Rectal smooth muscle tissue (tissue), 1 donor: ENCODE measurements around the gene GRHL3.

ENCODE experiments used
- H3K27ac ChIP-seq: one replicate; pipeline ENCODE4 v1.7.0; 2013; ENCODE audit warnings: low read depth, low read length, inconsistent platforms
- H3K27me3 ChIP-seq: one replicate; pipeline ENCODE4 v1.7.0; 2013; ENCODE audit warnings: low read length; ENCODE audit not compliant: control insufficient read depth, insufficient read depth
- H3K36me3 ChIP-seq: one replicate; pipeline ENCODE4 v1.7.0; 2013; ENCODE audit warnings: low read length; ENCODE audit not compliant: control insufficient read depth, insufficient read depth
- H3K4me1 ChIP-seq: one replicate; pipeline ENCODE4 v1.7.0; 2013; ENCODE audit warnings: low read length; ENCODE audit not compliant: control insufficient read depth, insufficient read depth
- H3K4me3 ChIP-seq: one replicate; pipeline ENCODE4 v1.7.0; 2013; ENCODE audit warnings: low read length
- H3K9ac ChIP-seq: one replicate; pipeline ENCODE4 v1.7.0; 2013; ENCODE audit warnings: low read length

Gene GRHL3

DNA sequence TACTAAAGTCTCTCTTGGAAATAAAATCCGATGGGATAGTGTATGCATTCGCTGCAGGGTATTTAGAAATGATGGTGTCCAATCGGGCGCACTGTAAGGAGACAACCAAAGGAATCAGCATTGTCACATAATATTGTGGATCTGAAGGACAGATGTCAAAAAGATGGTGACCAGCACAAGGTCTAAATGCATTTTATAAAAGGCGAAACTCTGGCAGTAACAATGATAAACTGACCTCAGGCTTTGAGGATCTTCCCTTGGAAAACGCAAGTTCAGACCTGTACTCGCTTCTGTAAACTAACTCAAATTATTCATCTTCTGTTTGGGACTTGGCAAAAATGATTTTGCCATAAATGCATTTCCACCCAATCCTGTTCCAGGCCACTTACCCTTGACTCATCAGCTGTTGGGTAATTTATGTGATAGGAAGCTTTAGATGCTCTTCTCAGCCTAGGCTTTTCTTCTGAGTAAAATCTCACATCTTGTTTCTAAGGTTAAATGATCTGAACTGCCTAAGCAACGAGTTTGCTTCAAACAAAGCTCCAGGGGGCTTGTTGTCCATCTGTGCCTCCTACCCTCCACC, 60.7 kb downstream of the GRHL3 start:
- H3K27ac ChIP-seq = no peak overlapping the region
- H3K27me3 ChIP-seq = no peaks in the 10 kb centered on the region
- no peaks in the 10 kb centered on the region for H3K4me1 ChIP-seq
- H3K4me3 ChIP-seq = no peak overlapping the region
- H3K9ac ChIP-seq = no peak overlapping the region
- no peaks in the 10 kb centered on the region for H3K36me3 ChIP-seq

DNA sequence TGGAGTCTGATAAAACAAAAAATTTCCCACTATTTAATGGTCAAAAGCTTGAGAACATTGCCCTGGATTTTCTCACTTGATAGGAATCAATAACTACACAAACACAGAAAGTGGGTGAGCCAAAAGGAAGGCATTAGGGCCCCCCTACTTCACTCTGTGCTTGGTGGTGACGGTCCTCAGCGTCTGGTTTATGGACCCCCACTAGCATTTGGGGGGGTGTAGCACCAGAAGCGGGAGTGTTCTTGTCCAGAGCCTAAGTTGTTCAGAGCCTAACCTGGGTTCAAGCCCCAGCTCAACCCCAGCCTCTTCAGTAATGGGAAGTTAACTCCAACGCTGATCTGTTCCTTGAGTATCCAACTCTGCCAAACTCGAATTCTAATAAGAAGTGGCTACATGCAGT, 61.4 kb downstream of the GRHL3 start:
- no peaks in the 10 kb centered on the region for H3K36me3 ChIP-seq
- no peak overlapping the region for H3K4me3 ChIP-seq
- no peaks in the 10 kb centered on the region for H3K27me3 ChIP-seq
- H3K27ac ChIP-seq = no peak overlapping the region
- H3K4me1 ChIP-seq = no peaks in the 10 kb centered on the region
- no peak overlapping the region for H3K9ac ChIP-seq

DNA sequence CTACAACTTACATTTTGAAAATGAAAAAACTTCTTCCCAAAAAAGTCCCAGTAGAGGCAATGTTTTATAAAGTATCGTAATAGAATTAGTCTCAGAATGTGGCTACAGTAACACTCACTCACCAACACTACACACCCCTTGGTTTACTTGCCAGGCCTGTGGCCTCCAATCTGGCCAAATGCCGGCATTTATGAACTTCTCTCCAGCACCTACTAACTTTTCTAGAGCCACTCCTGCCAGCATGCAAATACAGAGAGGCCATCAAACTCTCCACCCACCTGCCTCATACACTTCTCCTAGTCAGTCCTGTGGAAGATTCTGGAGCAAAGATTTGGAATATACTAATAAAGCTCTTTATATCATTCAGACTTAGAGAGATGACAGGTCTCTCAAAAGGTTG, 62.1 kb downstream of the GRHL3 start:
- Histone ChIP-seq H3K36me3 (no peaks in the 10 kb centered on the region), H3K27ac (no peak overlapping the region), H3K27me3 (no peaks in the 10 kb centered on the region), H3K4me3 (no peak overlapping the region), H3K4me1 (no peaks in the 10 kb centered on the region), H3K9ac (no peak overlapping the region)

DNA sequence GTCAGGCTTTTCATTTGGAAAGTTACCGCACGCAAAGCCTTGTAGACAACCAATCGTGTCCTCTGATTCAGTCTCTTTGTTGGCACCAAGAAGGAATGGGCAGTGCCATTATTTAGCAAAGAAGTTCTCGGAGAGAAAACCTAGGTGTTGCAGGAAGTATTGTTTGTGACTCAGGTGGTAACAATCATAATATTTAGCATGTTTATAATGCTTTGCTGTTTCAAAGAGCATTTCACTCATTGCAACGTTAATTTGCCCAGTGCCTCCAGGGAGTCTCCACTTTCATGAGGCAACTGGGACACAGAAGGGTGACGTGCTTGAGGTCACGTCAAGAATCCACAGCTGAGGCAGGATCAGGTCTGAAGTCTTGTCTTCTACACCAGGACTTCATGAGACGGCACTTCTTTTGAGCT, 63.0 kb downstream of the GRHL3 start:
- no peak overlapping the region for H3K27ac ChIP-seq

DNA sequence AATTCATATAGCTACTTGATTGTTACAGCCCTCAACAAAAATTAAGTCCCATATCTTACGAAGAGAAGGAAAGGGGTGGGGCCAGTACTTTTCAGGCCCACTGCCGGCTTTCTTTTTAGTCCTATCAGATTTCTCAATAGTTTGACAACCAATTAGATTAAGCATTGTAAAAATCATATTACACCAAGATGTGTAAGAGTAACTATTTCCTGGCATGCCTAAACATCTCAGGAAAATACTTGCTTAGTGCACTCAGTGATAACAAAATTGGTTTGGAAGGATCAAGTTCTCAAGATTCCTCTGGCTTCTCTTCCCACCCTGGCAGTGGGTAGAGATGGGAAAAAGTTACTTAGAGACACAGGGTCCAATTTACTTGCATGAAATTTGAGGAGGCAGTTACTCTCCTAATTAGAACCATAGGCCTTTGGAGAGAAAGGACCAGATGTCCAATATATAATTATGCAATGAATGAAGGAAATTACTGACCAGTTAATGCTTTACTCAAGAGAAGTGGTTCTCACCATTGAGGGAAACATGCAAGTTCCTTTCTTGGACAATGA, 64.3 kb downstream of the GRHL3 start:
- Histone ChIP-seq H3K4me3 (no peak overlapping the region), H3K27me3 (no peaks in the 10 kb centered on the region), H3K4me1 (no peaks in the 10 kb centered on the region), H3K36me3 (no peaks in the 10 kb centered on the region), H3K27ac (no peak overlapping the region), H3K9ac (no peak overlapping the region)

More for the DNA sequence above, 63.0 kb downstream of the GRHL3 start:
- H3K36me3 ChIP-seq = no peaks in the 10 kb centered on the region
- H3K9ac ChIP-seq = no peak overlapping the region
- no peak overlapping the region for H3K4me3 ChIP-seq
- H3K27me3 ChIP-seq = no peaks in the 10 kb centered on the region
- no peaks in the 10 kb centered on the region for H3K4me1 ChIP-seq

DNA sequence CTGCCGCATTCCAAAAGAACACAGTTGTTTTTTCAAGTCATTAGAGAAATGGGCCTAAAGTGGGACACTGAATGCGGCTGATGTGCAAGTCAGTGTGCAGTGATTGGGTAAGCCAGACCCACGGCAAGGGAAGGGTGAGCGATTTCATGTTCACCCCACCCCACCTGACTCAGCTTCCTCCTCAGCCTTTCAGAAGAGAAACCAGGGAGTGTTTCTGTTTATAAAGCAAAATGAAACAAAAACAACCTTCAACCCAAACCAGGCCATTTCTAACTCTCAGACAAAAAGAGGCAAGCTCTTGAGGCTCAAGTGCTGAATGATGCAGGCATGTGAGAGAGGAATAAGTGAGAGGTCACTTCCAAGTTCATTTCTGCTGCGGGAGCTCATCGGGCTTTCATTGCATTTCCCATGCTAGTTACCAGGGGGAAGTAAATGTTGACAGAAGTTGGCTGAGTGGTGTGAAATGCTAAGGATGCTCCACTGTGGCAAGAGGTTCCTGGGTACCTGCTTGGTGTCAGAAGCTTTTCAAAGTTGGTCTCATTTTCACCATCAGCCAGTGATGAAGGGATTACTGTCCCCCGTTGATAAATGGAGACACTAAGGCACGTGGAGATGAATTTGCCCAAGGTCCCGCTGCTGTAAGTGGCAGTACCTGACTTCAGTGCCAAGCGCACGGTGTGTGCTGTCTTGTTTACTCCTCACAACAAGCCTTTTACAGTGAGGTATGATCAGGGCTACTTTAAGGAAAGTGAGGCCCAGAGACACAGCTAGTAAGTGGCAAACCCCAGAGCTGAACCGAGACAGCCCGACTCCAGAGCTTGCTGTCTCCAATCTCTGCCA, 65.3 kb downstream of the GRHL3 start:
- no peak overlapping the region for H3K4me3 ChIP-seq
- H3K27ac ChIP-seq = no peak overlapping the region
- H3K9ac ChIP-seq = no peak overlapping the region

DNA sequence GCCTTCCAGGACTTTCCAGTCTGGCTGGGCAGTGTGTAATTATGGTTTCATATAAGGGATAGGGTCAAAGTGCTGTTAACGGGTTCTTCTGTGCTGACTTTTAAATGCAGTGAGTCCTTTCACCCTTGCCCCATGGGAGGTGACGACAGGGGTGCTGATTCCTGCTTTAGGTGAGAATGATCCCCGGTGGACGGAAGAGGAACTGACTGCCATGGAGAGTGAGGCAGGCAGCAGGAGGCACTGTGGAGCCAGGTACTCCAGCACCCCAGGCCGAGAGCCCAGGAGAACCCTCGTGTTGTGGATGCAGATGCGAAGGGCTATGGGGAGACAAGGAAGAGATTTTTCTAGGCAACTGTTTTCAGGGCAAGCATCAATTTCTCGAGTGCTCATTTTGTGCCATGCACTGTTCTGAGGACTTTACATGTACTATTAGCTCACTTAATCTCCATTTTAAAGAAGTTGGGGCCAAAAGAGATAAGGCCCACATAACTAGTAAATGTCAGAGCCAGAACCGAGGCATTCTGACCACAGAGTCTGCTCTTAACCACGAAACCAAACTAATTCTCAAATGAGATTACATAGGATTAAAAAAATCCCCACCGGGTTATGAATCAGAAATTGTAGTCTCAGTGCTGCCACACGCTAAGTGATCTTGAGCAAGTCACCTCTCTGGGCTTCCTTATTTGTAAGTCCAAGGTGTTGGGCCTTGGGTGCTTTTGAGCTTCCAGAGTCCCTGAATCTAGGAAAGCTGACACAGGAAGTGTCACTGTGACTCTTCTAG, 66.2 kb downstream of the GRHL3 start:
- no peak overlapping the region for H3K27ac ChIP-seq
- no peaks in the 10 kb centered on the region for H3K36me3 ChIP-seq
- H3K9ac ChIP-seq = no peak overlapping the region
- H3K4me1 ChIP-seq = no peaks in the 10 kb centered on the region
- H3K4me3 ChIP-seq = no peak overlapping the region
- no peaks in the 10 kb centered on the region for H3K27me3 ChIP-seq

More for the DNA sequence above, 65.3 kb downstream of the GRHL3 start:
- Histone ChIP-seq H3K36me3 (no peaks in the 10 kb centered on the region), H3K27me3 (no peaks in the 10 kb centered on the region), H3K4me1 (no peaks in the 10 kb centered on the region)

DNA sequence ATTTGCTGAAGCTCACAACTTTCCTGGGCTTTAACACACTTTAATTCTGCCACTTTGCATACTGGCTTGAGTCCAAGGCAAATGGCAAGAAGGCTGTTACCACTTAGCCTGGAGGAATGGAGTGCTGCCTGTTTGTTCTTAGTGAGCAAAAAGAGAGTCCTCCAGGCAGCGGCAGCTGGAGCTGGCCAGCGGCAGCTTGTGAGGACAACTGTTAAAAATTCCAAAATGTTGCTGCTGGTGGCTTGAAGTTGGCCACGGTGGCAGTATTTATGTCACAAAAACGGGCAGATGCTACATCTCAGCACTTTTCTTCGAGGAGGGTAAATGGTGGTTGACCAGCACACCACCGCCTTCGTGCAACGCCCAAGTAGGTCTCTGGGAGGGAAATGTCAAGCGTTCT, 67.1 kb downstream of the GRHL3 start:
- Histone ChIP-seq H3K4me3 (no peak overlapping the region), H3K4me1 (no peaks in the 10 kb centered on the region), H3K36me3 (no peaks in the 10 kb centered on the region), H3K9ac (no peak overlapping the region), H3K27ac (no peak overlapping the region), H3K27me3 (no peaks in the 10 kb centered on the region)

DNA sequence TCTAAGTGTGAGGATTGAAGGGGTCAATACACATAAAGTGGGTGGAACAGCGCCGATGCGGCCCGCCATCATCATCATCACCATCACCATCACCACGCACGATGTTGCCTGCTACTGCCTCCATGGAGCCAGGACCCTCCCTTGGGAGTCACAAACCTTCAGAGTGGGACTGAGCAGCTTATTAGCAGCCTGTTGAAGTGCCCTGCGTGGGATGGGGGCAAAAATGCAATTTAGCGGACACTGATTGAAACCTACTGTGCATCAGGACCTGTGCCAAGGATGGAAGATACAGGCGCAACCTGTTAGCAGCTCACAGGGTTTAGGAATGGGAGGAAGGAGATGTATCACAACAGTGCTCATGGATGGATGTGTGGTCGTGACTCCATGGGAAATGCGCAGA, 67.8 kb downstream of the GRHL3 start:
- Histone ChIP-seq H3K4me1 (peaks cover 4% of the 10 kb centered on the region), H3K36me3 (no peaks in the 10 kb centered on the region)

DNA sequence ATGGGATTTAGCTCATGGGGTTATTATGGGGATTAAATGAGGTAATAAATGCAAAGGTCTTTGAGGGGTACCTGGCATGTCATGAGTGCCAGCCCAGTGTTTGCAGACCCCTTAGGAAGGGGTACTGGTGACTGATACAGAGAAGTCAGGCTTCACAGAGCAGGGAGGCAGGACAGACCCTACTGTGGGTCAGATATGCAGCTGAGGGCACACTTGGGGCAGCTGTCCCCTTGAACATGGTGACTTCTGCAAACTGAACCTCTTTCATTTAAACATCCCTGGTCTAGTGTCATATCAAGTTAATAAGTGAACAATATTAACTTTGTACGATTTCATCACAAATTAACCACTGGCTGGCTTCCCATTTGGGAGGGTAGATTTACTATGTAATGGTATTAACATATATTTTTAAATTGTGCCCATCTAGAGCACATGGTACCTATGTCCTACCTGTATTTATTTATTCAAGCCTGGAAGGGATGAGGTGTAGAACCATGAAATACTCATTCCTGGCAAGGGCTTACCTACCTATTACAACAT, 68.5 kb downstream of the GRHL3 start:
- H3K27me3 ChIP-seq = no peaks in the 10 kb centered on the region
- no peak overlapping the region for H3K27ac ChIP-seq
- H3K36me3 ChIP-seq = no peaks in the 10 kb centered on the region
- no peak overlapping the region for H3K9ac ChIP-seq
- no peak overlapping the region for H3K4me3 ChIP-seq
- peaks cover 6% of the 10 kb centered on the region for H3K4me1 ChIP-seq

More for the DNA sequence above, 67.8 kb downstream of the GRHL3 start:
- no peak overlapping the region for H3K27ac ChIP-seq
- H3K4me3 ChIP-seq = no peak overlapping the region
- no peak overlapping the region for H3K9ac ChIP-seq
- H3K27me3 ChIP-seq = no peaks in the 10 kb centered on the region

DNA sequence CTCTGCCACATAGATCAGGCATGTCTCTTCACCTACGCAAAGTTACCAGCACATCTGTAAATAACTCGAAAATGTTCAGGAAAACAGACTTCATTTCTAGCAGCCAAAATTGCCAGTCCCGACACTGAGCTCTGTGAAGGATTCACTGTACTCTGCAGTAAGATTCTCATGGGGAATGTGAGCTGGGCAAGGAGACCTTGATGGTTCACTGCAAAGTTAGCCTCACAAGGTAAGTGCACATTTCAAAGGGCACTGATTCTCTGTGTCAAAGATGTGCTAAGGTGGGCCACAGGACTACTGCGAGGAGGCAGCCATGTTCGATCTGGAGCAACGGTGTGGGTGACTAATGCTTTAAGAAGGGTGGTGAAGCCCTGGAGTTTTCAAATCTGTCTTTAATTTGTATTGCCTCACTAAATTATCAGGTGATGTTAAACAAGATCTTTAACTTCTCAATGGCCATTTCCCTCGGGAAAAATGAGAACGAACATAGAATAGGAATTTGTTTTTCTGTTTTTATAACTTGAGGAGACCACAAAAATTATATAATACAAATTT, 69.3 kb downstream of the GRHL3 start:
- Histone ChIP-seq H3K9ac (no peak overlapping the region), H3K4me1 (peaks cover 6% of the 10 kb centered on the region), H3K27ac (no peak overlapping the region)

DNA sequence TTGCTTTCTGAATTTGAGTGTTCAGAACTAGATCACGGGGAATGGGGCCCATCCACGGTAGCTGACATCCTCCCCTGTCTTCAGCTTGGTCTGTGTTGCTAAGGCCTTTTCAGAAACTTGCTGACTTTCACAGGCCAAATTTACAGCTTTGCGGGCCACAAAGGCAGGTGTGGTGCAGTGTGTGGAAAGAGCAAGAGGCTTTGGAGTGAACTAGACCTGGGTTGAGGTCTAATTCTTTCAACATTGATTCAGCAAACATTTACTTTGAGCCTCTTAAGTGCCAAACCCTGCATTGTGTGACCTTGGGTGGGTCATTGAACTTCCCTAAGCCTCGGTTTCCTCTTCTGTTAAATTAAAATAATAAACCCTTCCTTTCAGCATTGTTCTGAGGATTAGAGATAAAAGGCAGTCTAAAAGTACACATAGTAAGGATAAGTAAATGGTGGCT, 70.1 kb downstream of the GRHL3 start:
- Histone ChIP-seq H3K36me3 (no peaks in the 10 kb centered on the region), H3K4me1 (peaks cover 6% of the 10 kb centered on the region), H3K9ac (no peak overlapping the region), H3K27ac (no peak overlapping the region), H3K4me3 (no peak overlapping the region), H3K27me3 (no peaks in the 10 kb centered on the region)

More for the DNA sequence above, 69.3 kb downstream of the GRHL3 start:
- Histone ChIP-seq H3K4me3 (no peak overlapping the region), H3K36me3 (no peaks in the 10 kb centered on the region), H3K27me3 (no peaks in the 10 kb centered on the region)
